ENCODE data around the gene PKNOX2.

DNA sequence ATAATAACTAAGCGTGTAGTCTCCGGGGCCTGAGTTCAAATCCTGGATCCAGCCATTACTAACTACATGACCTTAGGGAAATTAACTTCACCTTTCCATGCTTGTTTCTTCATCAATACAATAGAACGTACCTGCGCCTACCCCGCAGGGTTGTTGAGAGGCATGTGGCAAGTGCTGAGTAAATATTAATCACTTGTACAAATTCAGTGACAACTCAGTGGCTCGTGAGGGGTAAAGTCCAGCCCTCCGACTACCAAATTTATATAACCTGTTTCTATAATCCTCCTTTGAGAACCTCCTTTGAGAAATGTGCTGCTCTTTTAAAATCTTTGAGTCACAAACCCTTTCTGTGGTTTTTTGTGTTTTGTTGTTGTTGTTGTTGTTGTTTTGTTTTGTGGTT is 281.7 kb downstream of the PKNOX2 start:
- no peak for TF ChIP-seq EP300 (IDR thresholded peaks at IDR 0.05)
- no peak for TF ChIP-seq POLR2A (IDR thresholded peaks at IDR 0.05; ENCODE audit: low read depth)
- TF ChIP-seq, protein P1, sequence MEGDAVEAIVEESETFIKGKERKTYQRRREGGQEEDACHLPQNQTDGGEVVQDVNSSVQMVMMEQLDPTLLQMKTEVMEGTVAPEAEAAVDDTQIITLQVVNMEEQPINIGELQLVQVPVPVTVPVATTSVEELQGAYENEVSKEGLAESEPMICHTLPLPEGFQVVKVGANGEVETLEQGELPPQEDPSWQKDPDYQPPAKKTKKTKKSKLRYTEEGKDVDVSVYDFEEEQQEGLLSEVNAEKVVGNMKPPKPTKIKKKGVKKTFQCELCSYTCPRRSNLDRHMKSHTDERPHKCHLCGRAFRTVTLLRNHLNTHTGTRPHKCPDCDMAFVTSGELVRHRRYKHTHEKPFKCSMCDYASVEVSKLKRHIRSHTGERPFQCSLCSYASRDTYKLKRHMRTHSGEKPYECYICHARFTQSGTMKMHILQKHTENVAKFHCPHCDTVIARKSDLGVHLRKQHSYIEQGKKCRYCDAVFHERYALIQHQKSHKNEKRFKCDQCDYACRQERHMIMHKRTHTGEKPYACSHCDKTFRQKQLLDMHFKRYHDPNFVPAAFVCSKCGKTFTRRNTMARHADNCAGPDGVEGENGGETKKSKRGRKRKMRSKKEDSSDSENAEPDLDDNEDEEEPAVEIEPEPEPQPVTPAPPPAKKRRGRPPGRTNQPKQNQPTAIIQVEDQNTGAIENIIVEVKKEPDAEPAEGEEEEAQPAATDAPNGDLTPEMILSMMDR (IDR thresholded peaks at IDR 0.05): no peak
- no peak for TF ChIP-seq POLR2AphosphoS5 (IDR thresholded peaks at IDR 0.05)

All from esophagus muscularis mucosa (tissue), 4 donors.